ENCODE measurements around the gene PDCD10. TPM values are rescaled to one million over a fixed set of nuclear protein-coding genes. Genes with fewer than 3 reads are reported as not detected.

PDCD10 gene
- total RNA-seq, 2 experiments from 2014 or later: 75.4 to 81.1 TPM

DNA sequence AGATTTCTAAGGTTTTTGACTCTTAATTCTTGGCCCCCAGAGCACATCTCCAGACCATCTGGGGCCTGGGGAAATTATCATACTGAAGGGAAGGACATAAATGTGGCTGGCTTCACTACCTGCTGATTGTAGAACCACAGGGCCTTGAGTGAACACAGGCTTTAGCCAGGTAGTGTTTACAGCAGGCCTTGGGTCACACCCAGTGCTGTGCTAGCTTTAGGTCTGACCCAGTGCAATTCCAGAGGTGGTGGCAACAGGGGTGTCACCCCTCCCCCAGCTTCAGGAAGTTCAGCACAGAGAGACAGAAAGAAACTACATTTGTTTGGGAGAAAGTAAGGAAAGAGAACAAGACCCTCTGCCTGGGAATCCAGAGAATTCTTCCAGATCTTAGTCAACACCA lies 24.1 kb downstream of the PDCD10 start:
- Mint-ChIP-seq H3K9me3 (no peaks in the 10 kb centered on the region), H3K4me1 (ENCODE audit: low read depth) (peaks cover 60% of the 10 kb centered on the region), H3K4me3 (no peak overlapping the region), H3K36me3 (peaks cover 56% of the 10 kb centered on the region), H3K27ac (no peak overlapping the region), H3K27me3 (no peaks in the 10 kb centered on the region)
- no peak for DNase-seq
- intact Hi-C loops (cut with micrococcal nuclease): no loop called here
- CTCF ChIA-PET: interaction anchor here (1.1 kb wide), 1 partner anchor 25 kb away, joined by 4 read pairs; no protein-coding TSS in a partner anchor
- POLR2A ChIA-PET: no interaction called here

DNA sequence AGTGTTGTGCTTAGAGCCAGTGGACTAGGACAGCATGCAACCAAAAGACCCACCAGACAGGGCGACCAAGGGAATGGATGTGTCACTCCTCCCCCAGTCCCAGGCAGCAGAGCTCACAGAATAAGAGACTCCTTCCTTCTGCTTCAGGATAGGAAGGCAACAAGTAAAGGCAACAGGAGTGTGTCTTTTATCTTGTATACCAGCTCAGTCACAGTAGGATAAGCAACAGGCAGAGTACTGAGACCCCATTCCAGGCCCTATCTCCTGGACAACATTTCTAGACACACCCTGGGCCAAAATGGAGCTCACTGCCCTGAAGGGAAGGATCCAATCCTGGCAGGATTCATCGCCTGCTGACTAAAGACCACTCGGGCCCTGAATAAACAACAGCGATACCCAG lies 25.0 kb downstream of the PDCD10 start:
- Mint-ChIP-seq H3K9me3 (no peaks in the 10 kb centered on the region), H3K4me3 (no peak overlapping the region), H3K4me1 (ENCODE audit: low read depth) (peaks cover 53% of the 10 kb centered on the region), H3K27ac (no peak overlapping the region), H3K27me3 (no peaks in the 10 kb centered on the region), H3K36me3 (peaks cover 50% of the 10 kb centered on the region)
- DNase-seq: no peak
- ChIA-PET POLR2A (no interaction called here), CTCF (interaction anchor here (1.0 to 1.6 kb wide), 3 partner anchors 16 to 31 kb away, joined by 3 to 4 read pairs (median 3); no protein-coding TSS in a partner anchor)
- intact Hi-C loops (cut with micrococcal nuclease): no loop called here

DNA sequence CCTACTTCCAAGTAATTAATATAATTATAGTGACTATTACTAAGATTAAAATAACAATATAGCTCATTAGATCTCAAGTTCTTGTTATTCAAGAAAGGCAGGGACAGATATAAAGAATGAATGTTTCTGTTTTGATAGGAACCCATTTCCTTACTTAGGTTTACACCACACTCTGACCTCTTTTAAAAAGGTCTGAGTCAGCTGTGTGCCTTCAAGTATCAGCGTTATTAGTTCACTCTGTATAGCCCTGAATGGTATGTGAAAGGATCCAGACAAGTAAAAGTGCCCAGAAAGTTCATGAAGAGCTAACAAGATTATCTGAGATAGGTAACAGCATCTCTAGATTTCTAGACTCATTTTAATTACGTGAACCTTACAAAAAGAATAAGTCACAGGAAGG lies 28.9 kb downstream of the PDCD10 start:
- Mint-ChIP-seq H3K4me1 (ENCODE audit: low read depth) (peaks cover 22% of the 10 kb centered on the region), H3K9me3 (no peaks in the 10 kb centered on the region), H3K27ac (no peak overlapping the region), H3K36me3 (peaks cover 44% of the 10 kb centered on the region), H3K4me3 (no peak overlapping the region), H3K27me3 (no peaks in the 10 kb centered on the region)
- ChIA-PET CTCF (interaction anchor here (1.0 kb wide), 1 partner anchor 22 kb away, joined by 3 read pairs; no protein-coding TSS in a partner anchor), POLR2A (no interaction called here)
- intact Hi-C loops (cut with micrococcal nuclease): no loop called here
- DNase-seq: no peak

DNA sequence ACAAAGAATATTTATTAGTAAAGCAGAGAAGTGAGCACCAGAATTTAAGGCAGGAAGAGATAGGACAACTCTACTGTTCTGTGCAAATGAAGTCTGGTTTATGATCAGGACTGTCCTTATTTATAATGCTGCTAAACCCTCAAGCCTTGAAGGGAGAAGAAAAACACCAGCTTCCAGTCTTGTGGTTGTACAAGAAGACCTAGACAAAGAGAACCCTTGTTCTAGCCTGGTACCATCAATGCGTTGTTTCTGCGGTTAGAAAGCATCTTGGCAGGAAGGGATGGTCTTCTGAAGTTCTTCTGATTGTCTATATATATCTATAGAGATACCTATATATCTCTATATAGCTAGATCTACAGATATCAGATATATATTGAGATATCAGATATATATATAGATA lies 33.8 kb downstream of the PDCD10 start:
- H3K36me3 Mint-ChIP-seq: peaks cover 31% of the 10 kb centered on the region
- no peak overlapping the region for H3K4me3 Mint-ChIP-seq
- H3K9me3 Mint-ChIP-seq: no peaks in the 10 kb centered on the region
- H3K27ac Mint-ChIP-seq: no peak overlapping the region
- intact Hi-C loops (cut with micrococcal nuclease): no loop called here
- no peak for DNase-seq
- H3K27me3 Mint-ChIP-seq: no peaks in the 10 kb centered on the region
- CTCF ChIA-PET: interaction anchor here (1.2 kb wide), 1 partner anchor 10 kb away, joined by 3 read pairs; no protein-coding TSS in a partner anchor
- peaks cover 19% of the 10 kb centered on the region for H3K4me1 Mint-ChIP-seq (ENCODE audit: low read depth)
- POLR2A ChIA-PET: no interaction called here

DNA sequence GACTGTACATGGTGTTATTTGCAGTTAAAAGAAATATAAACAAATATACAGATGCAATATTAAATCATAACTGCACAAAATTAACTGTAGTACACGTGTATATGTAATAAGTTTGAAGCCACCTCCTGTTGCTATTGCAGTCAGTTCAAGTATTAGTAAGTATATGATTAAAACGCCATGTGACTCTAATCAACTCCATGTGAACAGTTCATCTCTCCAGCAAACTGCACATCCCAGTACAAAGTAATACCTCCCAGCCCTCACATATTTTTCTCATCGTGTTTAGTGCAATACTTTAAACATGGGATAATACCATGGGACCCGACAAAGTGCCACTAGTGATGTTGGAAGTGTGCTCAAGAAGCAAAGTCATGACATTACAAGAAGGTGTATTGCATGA lies 34.6 kb downstream of the PDCD10 start:
- no peak overlapping the region for H3K4me3 Mint-ChIP-seq
- POLR2A ChIA-PET: no interaction called here
- CTCF ChIA-PET: interaction anchor here (1.2 kb wide), 1 partner anchor 9 kb away, joined by 3 read pairs; no protein-coding TSS in a partner anchor

DNA sequence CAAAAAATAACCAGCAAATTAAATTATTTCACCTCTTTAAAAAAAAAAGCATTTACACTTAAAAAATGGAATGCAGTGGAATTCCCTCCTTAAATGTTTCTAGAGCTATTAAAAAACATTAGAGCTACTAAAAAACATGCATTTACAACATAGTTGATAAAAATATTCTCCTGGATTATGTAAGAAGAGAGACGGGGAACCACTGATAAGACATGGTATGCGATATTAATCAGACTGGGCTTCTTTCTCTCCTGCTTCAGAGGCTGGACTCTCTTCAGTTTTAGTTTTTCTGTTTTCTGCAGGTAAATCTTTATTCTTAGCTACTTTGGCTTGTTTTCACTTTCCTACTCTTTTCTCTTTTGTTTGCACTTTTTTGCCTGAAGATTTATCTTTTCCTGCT lies 40.6 kb downstream of the PDCD10 start:
- intact Hi-C loops (cut with micrococcal nuclease): no loop called here
- Mint-ChIP-seq H3K36me3 (peaks cover 28% of the 10 kb centered on the region), H3K27ac (no peak overlapping the region), H3K9me3 (no peaks in the 10 kb centered on the region), H3K4me1 (ENCODE audit: low read depth) (peaks cover 34% of the 10 kb centered on the region), H3K4me3 (no peak overlapping the region), H3K27me3 (no peaks in the 10 kb centered on the region)
- no peak for DNase-seq
- ChIA-PET CTCF (interaction anchor here (1.0 to 2.2 kb wide), 2 partner anchors 9 to 15 kb away, joined by 3 to 13 read pairs; no protein-coding TSS in a partner anchor), POLR2A (no interaction called here)

More for the DNA sequence above, 34.6 kb downstream of the PDCD10 start:
- no peak overlapping the region for H3K27ac Mint-ChIP-seq
- peaks cover 31% of the 10 kb centered on the region for H3K36me3 Mint-ChIP-seq
- no peaks in the 10 kb centered on the region for H3K27me3 Mint-ChIP-seq
- DNase-seq: no peak
- peaks cover 15% of the 10 kb centered on the region for H3K4me1 Mint-ChIP-seq (ENCODE audit: low read depth)
- H3K9me3 Mint-ChIP-seq: no peaks in the 10 kb centered on the region
- intact Hi-C loops (cut with micrococcal nuclease): no loop called here

DNA sequence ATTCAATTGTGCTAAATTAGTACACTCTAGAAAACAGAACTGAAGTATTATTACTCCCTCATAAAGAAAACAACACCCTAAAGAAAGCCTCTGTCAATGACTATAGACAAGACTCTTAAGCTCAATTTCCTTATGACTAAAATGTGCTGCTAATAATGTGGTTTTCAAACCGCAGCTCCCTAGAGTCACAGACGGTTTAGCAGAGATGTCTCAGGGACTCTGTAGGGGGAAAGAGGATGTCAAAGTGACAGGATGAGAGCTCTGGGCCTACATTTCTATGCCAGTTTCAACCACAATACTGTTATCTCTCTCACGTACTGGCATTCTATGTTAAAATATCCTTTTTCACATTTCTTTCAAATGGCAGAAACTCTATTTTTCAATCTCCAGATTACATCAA lies 43.3 kb downstream of the PDCD10 start:
- Mint-ChIP-seq H3K4me3 (no peak overlapping the region), H3K27ac (peak overlapping the region; percentile 18), H3K4me1 (ENCODE audit: low read depth) (peaks cover 31% of the 10 kb centered on the region), H3K36me3 (peaks cover 23% of the 10 kb centered on the region), H3K9me3 (no peaks in the 10 kb centered on the region), H3K27me3 (no peaks in the 10 kb centered on the region)
- intact Hi-C loops (cut with micrococcal nuclease): loop anchor here (1.0 kb wide), 1 partner anchor 44 kb away; the partner anchor contains the start of gene SERPINI1
- DNase-seq: peak; percentile 41
- ChIA-PET POLR2A (interaction anchor here (1.1 kb wide), 1 partner anchor 44 kb away, joined by 5 read pairs; the partner anchor contains the start of genes PDCD10 and SERPINI1), CTCF (interaction anchor here (0.9 to 1.1 kb wide), 3 partner anchors 9 to 311 kb away, joined by 3 read pairs; partner anchors contain the start of gene ZBBX)

DNA sequence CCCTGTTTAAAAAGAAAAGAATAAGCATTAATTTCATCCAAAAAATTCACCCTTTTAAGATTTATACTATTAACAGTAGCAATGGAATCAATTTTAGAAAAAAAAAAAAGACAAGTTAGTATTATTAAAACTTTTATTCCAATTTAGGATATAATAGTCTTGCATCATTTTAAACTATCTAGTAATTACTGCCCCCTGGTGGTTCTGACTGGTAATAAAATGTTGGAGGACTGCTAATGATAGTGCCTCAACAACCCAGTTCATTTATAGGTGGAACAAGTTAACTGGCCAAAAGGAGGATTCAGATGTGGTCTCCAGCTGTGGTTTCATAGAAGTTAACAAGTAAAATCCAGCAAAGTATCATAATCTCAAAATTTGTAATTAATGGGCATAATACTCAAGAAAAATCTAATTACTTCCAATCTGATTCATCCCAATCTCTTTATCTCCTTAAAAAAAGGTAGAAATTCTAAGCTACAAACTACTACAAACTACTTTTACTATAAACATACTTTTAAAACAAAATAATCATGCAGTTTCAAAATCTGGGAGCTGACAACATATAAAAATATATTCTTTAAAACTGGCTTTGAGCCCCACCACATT lies 50.2 kb downstream of the PDCD10 start:
- H3K4me3 Mint-ChIP-seq: no peak overlapping the region

DNA sequence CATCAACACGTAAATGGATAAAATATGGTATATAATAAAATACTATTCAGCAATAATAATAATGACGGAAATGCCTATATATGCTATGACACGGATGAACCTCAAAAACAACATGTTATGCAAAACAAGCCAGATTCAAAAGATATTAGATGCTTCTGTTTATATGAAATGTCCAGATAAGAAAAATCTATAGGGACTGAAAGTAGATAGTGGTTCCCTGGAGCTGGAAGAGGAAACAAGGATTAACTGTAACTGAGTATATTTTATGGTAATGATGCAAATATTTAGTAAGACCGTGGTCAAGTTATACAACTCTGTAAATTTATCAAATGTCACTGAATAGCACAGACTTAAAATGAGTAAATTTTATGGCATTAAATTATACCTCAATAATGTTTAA lies 55.2 kb downstream of the PDCD10 start:
- ChIA-PET POLR2A (no interaction called here), CTCF (no interaction called here)
- H3K36me3 Mint-ChIP-seq: peaks cover 51% of the 10 kb centered on the region
- peaks cover 22% of the 10 kb centered on the region for H3K9me3 Mint-ChIP-seq
- no peaks in the 10 kb centered on the region for H3K27me3 Mint-ChIP-seq
- no peak overlapping the region for H3K4me3 Mint-ChIP-seq
- DNase-seq: no peak
- H3K27ac Mint-ChIP-seq: no peak overlapping the region
- H3K4me1 Mint-ChIP-seq (ENCODE audit: low read depth): no peaks in the 10 kb centered on the region
- intact Hi-C loops (cut with micrococcal nuclease): no loop called here

More for the DNA sequence above, 50.2 kb downstream of the PDCD10 start:
- Mint-ChIP-seq H3K27ac (no peak overlapping the region), H3K36me3 (peaks cover 22% of the 10 kb centered on the region), H3K27me3 (no peaks in the 10 kb centered on the region), H3K9me3 (no peaks in the 10 kb centered on the region), H3K4me1 (ENCODE audit: low read depth) (peaks cover 10% of the 10 kb centered on the region)
- ChIA-PET POLR2A (no interaction called here), CTCF (interaction anchor here (0.6 to 3.4 kb wide), 16 partner anchors 9 to 312 kb away, joined by 3 to 36 read pairs (median 4); partner anchors contain the start of genes SERPINI1 and ZBBX)
- intact Hi-C loops (cut with micrococcal nuclease): loop anchor here (1.0 kb wide), 1 partner anchor 304 kb away; the partner anchor contains the start of gene ZBBX
- DNase-seq: no peak

DNA sequence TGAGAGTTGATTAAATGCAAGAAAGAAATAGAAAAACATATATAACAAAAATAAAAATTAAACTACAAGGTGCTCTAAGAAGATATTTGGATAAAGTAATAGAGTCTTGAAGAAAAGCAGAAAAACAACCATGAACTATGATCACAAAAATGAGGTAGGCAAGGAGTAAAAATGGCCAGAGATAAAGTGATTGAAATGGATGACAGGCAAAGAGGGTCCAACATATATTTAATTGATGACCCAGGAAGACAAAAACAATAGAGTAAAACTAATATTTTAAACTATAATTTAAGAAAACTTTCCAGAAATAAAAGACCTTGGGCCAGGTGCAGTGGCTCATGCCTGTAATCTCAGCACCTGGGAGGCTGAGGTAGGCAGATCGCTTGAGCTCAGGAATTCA lies 58.8 kb downstream of the PDCD10 start:
- peaks cover 30% of the 10 kb centered on the region for H3K9me3 Mint-ChIP-seq
- H3K27ac Mint-ChIP-seq: no peak overlapping the region
- ChIA-PET POLR2A (no interaction called here), CTCF (no interaction called here)
- intact Hi-C loops (cut with micrococcal nuclease): no loop called here
- no peaks in the 10 kb centered on the region for H3K27me3 Mint-ChIP-seq
- DNase-seq: no peak
- H3K36me3 Mint-ChIP-seq: peaks cover 50% of the 10 kb centered on the region
- no peak overlapping the region for H3K4me3 Mint-ChIP-seq
- no peaks in the 10 kb centered on the region for H3K4me1 Mint-ChIP-seq (ENCODE audit: low read depth)

DNA sequence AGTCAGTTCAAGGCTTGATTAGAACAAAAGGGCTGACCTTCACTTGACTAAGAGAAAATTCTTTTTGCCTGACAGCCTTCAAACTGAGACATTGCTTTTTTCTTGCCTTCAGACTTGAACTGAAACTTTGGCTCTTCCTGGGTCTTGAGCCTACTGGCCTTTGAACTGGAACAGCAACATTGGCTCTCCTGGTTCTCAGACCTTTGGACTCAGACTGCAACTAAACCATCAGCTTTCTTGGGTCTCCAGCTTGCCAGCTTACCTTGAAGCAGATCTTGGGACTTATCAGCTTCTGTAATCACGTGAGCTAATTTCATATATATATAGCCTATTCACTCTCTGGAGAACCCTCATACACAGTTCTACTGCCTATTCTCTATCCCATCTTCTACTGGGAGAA lies 61.5 kb downstream of the PDCD10 start:
- H3K27me3 Mint-ChIP-seq: no peaks in the 10 kb centered on the region
- H3K9me3 Mint-ChIP-seq: peaks cover 30% of the 10 kb centered on the region
- CTCF ChIA-PET: interaction anchor here (1.2 kb wide), 1 partner anchor 12 kb away, joined by 3 read pairs; no protein-coding TSS in a partner anchor
- no peaks in the 10 kb centered on the region for H3K4me1 Mint-ChIP-seq (ENCODE audit: low read depth)
- H3K36me3 Mint-ChIP-seq: peaks cover 44% of the 10 kb centered on the region
- H3K27ac Mint-ChIP-seq: no peak overlapping the region
- DNase-seq: no peak
- intact Hi-C loops (cut with micrococcal nuclease): no loop called here
- POLR2A ChIA-PET: no interaction called here
- H3K4me3 Mint-ChIP-seq: no peak overlapping the region

DNA sequence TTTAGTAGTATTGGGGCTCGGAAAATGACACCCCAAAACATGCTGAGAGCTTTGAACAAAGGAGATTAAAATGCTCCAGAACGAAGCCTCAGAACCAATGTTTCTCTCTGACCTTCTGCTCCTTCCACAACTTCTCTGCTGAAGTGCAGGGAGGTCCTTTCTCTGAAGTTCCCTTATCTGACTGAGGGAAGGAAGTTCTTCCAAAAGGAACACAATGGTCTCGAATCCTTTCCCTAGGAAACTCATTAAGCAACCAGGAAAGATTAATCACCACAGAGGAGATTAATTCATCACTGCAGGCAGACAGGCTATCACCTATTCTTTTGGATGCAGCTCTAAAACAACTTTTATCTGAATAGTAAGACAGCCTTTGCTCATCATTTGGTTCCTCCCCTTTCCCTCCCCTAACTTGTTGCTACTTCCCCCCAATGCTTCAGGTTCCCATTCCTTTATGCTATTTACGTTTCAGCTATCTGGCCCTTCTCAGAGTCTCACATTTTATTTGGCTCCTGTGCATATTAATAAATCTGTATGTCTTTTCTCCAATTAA lies 62.7 kb downstream of the PDCD10 start:
- Mint-ChIP-seq H3K36me3 (peaks cover 36% of the 10 kb centered on the region), H3K27me3 (no peaks in the 10 kb centered on the region), H3K4me1 (ENCODE audit: low read depth) (no peaks in the 10 kb centered on the region), H3K4me3 (no peak overlapping the region), H3K27ac (no peak overlapping the region), H3K9me3 (peaks cover 29% of the 10 kb centered on the region)
- CTCF ChIA-PET: interaction anchor here (1.2 kb wide), 1 partner anchor 13 kb away, joined by 3 read pairs; no protein-coding TSS in a partner anchor
- POLR2A ChIA-PET: no interaction called here
- intact Hi-C loops (cut with micrococcal nuclease): no loop called here
- DNase-seq: no peak
